HG03469 (cell line): Measurements from ENCODE around the gene INSYN2A.

Source experiments
- ATAC-seq: cut with Tn5 transposase; IDR thresholded peaks from one replicate; pipeline ENCODE4 v1.9.1; 2021; ENCODE audit warnings: mild to moderate bottlenecking, moderate library complexity, moderate number of reproducible peaks; ENCODE audit not compliant: unreplicated experiment

INSYN2A gene

DNA sequence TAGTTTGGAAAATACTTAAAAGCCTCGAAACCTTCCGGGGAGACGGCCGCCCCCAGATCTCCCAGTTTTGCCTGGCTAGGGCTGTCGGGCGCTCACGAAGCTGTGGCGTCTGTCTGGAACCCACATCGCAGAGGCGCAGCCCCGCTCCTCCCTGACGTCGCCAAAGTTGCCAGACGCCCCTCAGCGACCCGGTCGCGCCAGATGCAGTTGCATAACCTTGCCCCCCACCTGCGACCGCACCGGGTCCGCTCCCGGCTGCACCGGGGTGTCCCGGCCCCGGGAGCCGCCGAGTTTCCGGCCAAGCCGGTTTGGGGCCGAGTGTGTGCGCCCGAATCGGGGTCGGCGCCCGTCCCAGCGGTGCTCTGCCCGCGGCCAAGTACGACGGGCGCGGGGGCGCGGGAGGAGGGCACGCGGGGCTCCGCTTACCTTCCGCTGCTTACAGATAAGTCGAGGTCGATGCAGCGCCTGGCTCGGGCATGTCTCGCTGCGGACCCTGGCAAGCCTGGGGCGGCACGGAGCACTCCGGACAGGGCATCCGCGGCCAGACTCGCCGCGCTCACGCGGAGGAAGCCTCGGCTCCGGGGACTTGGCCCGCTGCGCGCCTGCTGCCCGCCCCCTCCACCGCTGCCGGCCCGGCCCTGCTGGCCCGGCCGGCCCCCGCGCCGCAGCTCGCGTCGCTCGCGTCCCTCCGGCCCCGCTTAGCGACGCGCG, 665 bp downstream of the INSYN2A start:
- no peak for ATAC-seq

DNA sequence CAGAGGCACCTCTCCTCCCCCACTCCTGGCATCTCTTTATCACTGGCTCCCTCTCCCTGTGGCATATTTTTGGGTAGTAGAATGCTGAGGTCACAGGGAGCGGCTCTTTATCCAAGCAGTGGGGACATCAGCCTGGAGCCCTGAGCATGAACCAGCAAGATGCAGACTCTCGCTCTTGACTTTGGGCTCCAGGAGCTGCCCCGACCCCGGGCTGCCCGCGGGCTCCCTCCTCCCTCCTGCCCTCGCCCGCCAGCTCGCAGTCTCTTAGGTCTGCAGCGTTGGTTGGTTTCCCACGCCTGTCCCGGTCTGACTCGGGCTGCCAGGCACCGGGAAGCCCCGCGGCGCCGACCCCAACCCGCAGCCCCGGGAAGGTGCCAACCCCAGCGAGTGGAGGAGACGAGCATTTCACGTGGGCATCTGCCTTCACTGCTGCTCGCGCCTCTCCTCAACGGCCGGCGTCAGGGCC, 1.3 kb downstream of the INSYN2A start:
- no peak for ATAC-seq

DNA sequence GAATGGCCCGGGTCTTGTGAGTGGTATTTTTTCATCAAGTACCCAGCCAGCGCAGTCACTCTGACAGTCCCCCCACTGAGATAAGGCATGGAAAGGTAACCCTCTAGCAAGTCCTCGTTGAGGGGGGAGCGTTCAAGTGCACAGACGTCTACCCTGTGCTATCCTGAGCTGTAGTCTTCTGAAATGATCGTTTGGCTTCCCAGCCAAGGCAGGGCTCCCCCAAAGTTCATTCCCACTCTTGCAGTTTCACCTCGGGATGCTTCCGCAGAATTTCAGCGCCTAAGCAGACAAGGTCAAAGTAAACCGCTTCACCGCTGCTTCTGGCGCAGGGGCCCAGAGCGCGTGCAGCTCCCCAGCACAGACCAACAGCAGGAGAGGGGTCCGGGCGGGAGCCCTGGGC, 1.8 kb downstream of the INSYN2A start:
- no peak for ATAC-seq

DNA sequence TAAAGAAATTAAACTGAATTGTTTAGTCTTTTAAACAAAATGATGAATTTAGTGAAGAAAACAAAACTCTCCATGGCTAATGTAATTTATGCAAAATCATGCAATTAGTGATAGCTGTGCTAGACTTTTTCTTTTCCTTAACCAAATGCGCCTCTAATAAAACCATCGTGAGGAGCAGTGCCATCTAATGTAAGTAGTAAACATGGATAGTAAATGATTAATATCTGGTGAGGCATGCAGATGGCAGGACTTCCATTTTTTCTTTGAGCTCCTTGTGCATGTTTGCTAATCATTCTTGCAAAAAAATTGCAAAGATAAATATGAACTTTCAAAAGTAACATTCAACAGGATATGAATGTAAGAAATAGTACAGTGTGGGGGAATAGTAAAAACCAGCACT, 2.3 kb downstream of the INSYN2A start:
- no peak for ATAC-seq

DNA sequence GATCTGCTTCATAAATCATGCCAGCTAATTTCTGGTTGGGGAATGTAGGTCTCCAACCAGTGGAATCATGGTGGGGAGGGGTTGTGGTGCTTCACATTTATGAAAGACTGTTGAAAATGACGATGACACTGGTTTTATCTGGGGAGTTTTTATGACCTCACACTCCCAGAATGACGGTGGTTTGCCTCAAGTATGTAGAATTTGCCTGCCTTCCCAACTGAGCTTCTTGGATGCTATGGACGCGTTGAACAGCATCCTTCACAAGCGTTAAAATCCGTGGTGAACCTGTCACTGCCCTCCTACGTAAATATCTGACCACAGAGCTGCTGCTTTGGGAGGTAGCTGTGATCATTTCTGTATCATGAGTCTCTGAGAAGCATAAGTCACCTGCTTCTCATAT, 3.3 kb downstream of the INSYN2A start:
- ATAC-seq, result no peak

DNA sequence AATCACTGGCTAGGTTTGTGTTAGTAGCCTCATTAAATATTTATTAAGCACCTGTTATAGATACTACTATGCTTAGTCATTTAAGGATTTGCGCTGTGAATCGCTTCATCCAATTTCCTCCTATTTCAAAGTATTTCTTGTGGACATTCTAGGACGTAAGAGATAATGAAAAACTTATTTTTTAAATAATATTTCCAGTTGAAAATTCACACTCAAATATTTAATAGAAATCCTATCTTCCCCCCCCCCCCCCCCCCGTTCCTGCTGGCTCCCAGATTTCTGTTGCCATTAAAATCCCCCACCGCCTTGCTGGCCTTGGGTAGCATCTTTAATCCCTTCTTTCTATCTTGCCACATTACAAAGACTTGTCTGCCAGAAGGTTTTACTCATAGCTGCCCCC, 6.0 kb downstream of the INSYN2A start:
- no peak for ATAC-seq

DNA sequence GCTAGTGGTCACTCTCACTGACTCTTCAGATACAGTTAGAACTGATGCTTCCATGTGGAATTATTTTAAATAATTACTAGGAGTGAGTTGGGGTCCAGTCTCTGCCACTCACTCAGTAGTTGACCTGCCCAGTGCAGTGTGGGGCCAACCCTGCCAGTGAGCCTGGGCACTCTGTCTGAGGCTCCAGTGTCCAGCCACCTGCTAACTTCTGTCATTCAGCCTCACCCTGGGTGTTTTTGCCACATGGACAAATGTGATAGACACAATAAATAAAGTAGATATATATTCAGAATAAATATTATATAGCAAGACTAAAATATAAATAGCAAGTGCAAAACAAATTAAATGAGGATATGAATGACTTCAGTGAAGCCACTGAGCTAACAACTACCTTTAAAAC, 7.2 kb downstream of the INSYN2A start:
- no peak for ATAC-seq

DNA sequence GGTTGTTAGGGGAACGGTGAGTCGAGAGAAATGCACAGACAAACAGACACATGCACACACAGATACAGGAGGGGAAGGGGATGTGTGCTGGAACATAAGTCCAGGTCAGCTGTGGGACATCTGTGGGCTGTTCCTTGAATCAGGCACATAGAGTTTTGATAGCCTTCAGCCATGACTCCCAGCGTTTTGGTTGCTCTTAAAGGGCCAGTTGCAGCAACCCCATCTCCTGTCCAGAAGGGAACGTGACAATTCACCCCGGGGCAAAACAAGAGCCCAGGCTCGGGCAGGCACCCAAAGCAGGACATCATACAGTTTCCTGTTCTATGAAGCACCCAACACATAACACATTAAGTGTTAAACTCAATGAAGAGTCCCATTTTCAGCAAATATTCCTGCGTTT, 9.6 kb downstream of the INSYN2A start:
- ATAC-seq, result no peak

DNA sequence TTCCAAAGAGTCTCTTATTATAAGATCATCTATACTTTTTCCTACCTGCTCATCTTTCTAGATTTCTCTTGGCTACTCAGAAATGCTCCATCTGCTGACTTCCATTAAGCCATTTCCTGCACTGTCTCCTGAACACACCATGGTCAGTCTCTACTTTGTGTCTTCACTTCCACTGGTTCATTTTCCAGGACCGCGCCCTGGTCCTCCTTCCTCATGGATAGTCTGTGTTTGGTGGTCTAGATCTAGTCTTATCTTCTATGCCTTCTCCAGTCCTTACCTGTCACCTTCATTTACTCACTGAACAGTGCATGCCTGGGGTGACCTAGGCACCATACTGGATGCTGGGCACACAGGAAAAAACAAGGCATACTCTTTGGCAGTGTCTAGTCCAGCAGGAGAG, 11.8 kb downstream of the INSYN2A start:
- ATAC-seq, result no peak

DNA sequence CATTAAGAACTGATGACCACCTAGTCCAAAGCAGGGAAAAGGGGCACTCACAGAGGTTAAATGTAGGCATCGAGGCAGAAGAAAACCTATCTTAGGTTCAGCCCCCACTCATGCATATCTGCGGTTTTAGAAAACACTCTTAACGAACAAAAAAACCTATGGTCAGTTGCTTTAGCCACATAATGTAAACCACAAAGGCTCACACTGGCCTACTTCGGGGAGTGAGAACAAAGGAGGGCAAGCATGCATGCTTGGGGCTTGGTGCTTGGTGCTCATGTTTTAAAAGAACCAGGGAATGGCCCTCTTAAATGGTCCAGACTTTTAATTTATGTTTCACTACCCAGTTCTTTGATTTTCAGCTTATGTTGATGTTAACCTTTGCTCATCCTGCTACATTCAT, 14.2 kb downstream of the INSYN2A start:
- ATAC-seq, result no peak

DNA sequence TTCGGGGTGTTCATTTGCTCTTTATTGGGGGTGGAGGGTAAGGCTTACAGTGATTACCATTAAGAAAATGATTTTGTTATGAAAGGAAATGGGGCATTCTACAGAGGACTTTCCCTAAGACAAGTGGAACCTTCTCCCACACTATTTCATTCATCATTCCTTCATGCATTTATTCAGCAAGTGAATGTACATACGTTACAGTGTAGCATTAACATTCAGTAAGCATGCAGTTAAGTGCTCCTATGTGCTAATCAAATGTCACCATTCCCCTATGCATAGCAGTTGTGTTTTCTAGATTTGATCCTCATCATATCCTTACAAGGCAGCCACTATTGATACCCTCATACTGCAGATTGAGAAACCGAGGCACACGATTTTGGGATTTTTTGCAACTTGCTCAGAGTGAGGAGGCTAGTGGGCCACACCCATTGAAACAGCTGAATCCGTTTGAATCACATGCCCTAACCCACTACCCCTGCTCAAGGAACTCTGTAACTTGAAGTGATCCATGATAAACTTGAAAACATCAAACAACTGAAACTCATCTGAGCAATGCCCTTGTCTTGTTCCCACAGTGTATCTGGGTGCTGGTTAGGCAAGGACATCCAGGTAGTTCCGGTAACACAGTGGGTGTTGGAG, 16.7 kb downstream of the INSYN2A start:
- no peak for ATAC-seq

DNA sequence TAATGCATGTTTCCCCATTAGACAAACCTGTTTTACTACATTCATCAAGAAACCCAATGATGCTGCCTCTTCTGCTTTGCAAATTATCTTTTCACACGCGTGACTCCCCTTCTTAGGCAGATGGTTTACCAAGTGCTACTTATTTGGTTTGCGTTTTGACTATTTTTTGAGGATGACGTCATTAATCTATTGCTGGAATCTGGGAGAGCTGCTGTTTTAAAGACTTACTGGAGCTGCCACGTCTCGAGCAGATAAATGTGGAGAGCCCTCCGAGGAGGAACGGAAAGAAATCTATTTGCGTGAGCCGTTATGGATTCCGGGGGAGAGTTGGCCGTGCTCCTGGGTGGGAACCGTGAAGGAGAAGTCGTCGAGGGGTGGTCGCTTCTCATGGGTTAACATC, 19.7 kb downstream of the INSYN2A start:
- ATAC-seq, result no peak

DNA sequence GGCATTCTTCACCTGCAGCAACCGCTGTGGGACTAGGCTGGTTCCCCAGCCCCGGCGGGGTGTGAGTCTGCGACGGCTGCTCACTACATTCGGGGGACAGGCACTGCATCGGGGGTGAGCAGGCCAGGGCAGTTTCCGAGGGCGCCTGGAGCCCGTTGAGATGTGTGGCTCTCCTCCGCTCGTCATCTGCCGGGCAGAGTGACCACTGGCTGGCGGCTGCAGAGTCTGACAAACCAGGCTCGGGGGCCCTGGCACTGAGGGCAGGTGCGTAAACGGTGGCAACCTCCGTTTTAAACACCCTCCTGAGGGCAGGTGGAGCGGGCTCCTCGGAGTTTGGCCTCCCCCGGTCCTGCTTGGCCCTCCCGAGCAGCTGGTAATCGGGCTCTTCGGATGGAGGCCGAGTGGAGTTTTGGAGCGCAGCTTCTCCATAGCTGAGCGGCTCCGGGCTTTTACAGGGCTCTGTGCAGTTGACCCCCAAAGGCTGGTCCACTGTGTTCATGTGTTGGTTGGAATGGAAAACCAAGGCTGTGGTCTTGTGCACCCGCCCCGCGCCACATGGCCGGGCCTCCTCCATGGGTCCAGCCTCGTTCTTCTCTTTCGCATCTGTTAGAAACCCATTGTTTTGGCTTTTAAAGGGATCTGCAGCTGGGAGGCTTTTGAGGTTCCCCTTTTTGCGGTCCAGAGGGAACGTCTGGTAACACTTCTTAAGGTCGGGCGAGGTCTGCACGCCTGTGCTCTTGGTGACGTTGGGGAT, 20.9 kb downstream of the INSYN2A start:
- ATAC-seq, result no peak

DNA sequence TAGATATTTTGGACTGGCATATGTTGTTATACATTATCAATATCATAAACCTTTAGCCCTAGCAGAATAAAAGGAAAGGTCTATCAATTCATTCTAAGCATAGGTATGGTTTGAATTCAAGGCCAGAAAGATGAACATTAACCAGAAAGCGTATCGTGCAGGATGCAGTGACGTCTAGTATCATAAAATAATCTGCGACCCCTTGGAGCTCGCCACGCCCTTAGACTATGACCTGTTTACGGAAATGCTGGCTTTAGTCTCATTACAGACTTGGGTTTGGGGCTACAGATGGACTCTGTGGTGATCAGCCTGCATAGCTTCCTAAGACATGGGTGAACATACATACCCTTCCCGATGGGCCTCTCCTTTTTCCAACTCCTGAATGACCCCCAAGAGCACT, 21.5 kb downstream of the INSYN2A start:
- no peak for ATAC-seq

DNA sequence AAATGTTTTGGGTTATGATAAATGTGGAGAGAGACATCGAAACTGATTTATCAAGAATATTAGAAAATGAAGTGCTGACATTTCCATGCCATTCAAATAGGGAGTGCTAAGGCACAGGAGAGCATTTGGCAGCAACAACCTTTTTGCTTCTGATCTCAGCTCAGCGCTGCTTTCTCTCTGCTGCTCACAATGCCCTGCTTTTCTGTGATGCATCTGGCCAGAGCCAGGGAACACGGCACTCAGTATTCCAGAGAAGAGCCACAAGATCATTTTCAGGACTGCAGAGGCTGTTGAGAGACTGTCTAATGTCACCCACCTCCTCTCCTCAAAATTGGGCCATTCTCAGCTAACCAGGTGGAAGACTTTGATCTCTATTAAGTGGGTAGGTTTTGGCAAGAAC, 28.1 kb downstream of the INSYN2A start:
- no peak for ATAC-seq

DNA sequence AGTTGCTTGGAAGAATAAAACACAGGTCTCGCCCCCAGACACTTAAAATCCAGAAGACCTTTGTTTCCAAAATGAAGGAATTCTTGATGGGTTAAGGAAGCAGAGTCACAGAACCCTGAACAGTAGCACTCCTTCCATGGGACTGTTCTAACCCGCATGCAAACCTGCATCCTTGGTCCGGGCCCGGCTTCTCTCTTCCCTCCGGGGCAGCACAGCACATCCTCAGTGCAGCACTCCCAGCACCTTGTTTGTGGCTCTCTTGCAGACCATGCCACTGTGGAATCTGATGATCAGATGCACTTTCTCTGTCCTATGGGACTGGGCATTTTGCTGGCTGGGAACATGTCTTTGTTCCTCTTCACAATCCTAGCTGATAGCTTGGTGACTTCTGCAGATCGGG, 33.5 kb downstream of the INSYN2A start:
- ATAC-seq, result no peak

DNA sequence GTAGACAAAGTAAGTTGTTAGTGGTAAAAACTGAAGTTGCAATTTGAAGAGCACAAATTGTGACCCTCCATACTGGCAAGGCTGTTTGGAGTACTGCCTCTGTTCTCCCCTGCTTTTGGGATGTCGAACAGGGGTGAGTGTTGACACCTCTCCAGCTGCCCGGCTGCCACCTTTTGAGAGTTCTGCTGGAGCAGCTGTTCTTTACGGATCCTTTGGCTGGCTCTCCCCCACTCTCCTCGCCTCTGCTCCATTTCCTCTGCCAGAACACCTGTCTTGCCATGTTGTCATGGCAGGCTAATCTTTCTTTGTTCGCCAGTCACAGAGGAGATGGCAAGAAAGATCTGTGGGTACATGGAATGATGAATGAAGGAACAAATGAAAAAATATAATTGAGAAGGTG, 34.9 kb downstream of the INSYN2A start:
- no peak for ATAC-seq

DNA sequence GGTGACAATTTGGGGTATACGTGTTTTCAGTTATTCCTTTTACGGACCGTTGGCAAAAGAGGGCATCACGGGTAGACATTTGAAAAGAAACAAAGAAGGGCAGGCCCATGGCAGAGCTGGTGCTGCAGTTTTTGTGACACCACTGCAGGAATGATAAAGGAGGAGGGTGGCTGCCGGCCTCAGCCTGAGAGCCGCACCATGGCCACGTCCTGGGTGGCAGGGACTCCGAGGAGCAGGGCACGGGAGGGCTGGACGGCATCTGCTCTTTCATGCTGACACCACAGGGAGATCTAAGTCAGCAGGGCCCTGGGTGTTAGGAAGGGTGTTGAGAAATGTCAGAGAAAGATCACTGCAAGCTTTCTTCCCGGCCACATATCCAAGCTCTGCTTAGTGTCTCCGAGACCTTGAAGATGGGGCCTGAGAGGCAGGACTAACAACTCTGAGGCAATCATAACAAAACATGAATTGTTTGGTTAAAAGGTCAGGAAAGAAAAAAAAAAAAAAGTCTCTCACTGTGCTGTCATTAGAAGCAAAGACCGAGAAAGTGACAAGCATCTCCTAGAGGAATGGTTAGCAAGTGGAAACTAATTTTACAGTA, 36.6 kb downstream of the INSYN2A start:
- no peak for ATAC-seq

DNA sequence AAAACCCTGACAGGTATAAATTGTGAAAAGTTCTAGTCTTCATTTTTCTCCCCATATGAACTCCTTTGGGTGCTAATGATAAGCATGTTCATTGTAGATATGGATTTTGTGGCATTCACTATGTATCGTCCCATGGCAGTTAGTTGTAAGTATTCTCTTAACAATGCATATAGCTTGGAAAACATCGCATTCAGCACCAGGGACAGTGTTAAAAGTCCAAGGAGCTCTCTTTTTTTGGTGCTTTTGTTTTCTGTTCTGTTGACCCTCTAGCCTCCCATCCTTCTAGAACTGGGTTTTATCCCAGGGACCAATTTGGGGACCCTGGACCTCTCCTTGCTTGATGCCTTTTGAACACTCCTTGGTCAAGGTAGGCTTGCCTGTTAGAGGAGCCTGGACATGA, 37.7 kb downstream of the INSYN2A start:
- ATAC-seq, result no peak

DNA sequence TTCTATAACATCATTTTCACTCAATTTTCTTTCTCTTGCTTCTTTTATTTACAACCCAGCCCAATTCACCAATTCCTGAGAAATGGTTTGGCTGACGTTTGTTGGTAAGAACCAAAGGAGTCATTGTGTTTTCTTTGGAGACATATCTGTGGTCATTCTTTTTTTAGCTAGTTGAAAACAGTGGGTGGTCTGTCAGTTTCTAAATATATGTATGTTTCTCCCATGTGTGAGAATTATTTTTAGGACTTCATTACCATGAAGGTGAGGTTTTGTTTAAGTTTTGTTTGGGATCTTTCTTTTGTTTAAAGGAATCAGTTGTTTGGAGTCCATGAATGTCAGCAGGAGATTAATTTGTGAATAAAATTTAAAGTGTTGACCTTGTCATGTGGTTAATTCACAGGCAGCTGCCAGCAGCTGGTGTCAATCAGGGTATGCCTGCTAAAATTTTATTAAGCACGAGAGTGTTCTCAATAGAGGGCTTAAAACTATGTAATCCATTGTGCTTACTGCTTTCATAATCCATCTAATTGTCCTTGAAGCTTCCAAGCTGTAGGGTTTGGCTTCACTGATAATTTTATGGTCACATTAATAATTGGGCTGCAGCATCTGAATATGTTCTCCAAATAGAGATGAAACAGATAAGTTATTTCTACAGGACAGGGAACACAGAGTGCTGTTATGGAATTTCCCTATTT, 38.7 kb downstream of the INSYN2A start:
- no peak for ATAC-seq

DNA sequence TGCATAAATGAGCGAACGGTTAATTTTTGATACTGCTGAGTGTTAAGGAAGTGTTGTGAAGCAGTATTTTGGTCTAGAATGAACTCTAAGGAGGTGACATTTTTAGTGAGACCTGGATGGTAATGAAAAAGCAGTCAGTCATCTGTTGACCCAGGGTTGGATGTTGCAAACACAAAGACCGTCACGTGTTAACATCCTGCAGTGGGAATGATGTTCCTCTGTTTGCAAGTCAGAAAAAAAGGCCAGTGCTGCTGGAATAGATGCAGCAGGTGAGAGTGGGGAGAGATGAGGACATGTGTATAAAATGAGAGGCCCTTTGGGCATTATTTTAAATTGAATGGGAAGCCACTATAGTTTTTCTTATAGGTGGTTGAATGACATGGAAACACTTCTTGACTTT, 39.3 kb downstream of the INSYN2A start:
- ATAC-seq, result no peak
